ENCODE measurements around the gene CXCL14. TPM values are rescaled to one million over a fixed set of nuclear protein-coding genes. Genes with fewer than 3 reads are reported as not detected.

The CXCL14 gene
- total RNA-seq, 1 experiment from 2014 or later: not detected

GRCh38 chr5:135547590-135548254 is 31.1 kb downstream of the CXCL14 start:
- Mint-ChIP-seq H3K4me3 (ENCODE audit: low read depth, unreplicated experiment) (no peak overlapping the region), H3K27ac (ENCODE audit: unreplicated experiment) (no peak overlapping the region), H3K27me3 (ENCODE audit: unreplicated experiment) (peaks cover 99% of the 10 kb centered on the region), H3K36me3 (ENCODE audit: insufficient read depth, unreplicated experiment) (no peaks in the 10 kb centered on the region), H3K4me1 (ENCODE audit: low read depth, unreplicated experiment) (no peaks in the 10 kb centered on the region), H3K9me3 (ENCODE audit: low read depth, unreplicated experiment) (no peaks in the 10 kb centered on the region)
- intact Hi-C loops (cut with micrococcal nuclease; ENCODE audit: unreplicated experiment): no loop called here
- CTCF ChIA-PET: interaction anchor here (0.9 kb wide), 1 partner anchor 18 kb away, joined by 3 read pairs; no protein-coding TSS in a partner anchor
- no peak for DNase-seq
- no TSS peak for BruUV-seq (replicated peaks)
- TF ChIP-seq, protein P1, sequence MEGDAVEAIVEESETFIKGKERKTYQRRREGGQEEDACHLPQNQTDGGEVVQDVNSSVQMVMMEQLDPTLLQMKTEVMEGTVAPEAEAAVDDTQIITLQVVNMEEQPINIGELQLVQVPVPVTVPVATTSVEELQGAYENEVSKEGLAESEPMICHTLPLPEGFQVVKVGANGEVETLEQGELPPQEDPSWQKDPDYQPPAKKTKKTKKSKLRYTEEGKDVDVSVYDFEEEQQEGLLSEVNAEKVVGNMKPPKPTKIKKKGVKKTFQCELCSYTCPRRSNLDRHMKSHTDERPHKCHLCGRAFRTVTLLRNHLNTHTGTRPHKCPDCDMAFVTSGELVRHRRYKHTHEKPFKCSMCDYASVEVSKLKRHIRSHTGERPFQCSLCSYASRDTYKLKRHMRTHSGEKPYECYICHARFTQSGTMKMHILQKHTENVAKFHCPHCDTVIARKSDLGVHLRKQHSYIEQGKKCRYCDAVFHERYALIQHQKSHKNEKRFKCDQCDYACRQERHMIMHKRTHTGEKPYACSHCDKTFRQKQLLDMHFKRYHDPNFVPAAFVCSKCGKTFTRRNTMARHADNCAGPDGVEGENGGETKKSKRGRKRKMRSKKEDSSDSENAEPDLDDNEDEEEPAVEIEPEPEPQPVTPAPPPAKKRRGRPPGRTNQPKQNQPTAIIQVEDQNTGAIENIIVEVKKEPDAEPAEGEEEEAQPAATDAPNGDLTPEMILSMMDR (IDR thresholded peaks at IDR 0.05; ENCODE audit: unreplicated experiment): no peak

- Mint-ChIP-seq H3K4me1 (ENCODE audit: low read depth, unreplicated experiment) (no peaks in the 10 kb centered on the region), H3K4me3 (ENCODE audit: low read depth, unreplicated experiment) (no peak overlapping the region), H3K27ac (ENCODE audit: unreplicated experiment) (no peak overlapping the region), H3K27me3 (ENCODE audit: unreplicated experiment) (peaks cover 97% of the 10 kb centered on the region), H3K36me3 (ENCODE audit: insufficient read depth, unreplicated experiment) (no peaks in the 10 kb centered on the region), H3K9me3 (ENCODE audit: low read depth, unreplicated experiment) (no peaks in the 10 kb centered on the region)
- intact Hi-C loops (cut with micrococcal nuclease; ENCODE audit: unreplicated experiment): no loop called here
- TF ChIP-seq, protein P1 (IDR thresholded peaks at IDR 0.05; ENCODE audit: unreplicated experiment): no peak
- no peak for DNase-seq
- BruUV-seq (replicated peaks): no TSS peak
- CTCF ChIA-PET: interaction anchor here (0.9 kb wide), 1 partner anchor 19 kb away, joined by 3 read pairs; no protein-coding TSS in a partner anchor
These were observed 31.9 kb downstream of the CXCL14 start for GRCh38 chr5:135546912-135547311.

GRCh38 chr5:135546101-135546500 is 32.7 kb downstream of the CXCL14 start:
- no peak for DNase-seq
- H3K4me3 Mint-ChIP-seq (ENCODE audit: low read depth, unreplicated experiment): no peak overlapping the region
- H3K9me3 Mint-ChIP-seq (ENCODE audit: low read depth, unreplicated experiment): no peaks in the 10 kb centered on the region
- no peaks in the 10 kb centered on the region for H3K4me1 Mint-ChIP-seq (ENCODE audit: low read depth, unreplicated experiment)
- H3K27me3 Mint-ChIP-seq (ENCODE audit: unreplicated experiment): peaks cover 97% of the 10 kb centered on the region
- CTCF ChIA-PET: no interaction called here
- H3K36me3 Mint-ChIP-seq (ENCODE audit: insufficient read depth, unreplicated experiment): no peaks in the 10 kb centered on the region
- BruUV-seq (replicated peaks): no TSS peak
- TF ChIP-seq, protein P1 (IDR thresholded peaks at IDR 0.05; ENCODE audit: unreplicated experiment): no peak
- intact Hi-C loops (cut with micrococcal nuclease; ENCODE audit: unreplicated experiment): no loop called here
- no peak overlapping the region for H3K27ac Mint-ChIP-seq (ENCODE audit: unreplicated experiment)

GRCh38 chr5:135545099-135545498 is 33.7 kb downstream of the CXCL14 start:
- Mint-ChIP-seq H3K27me3 (ENCODE audit: unreplicated experiment) (peaks cover 97% of the 10 kb centered on the region), H3K4me1 (ENCODE audit: low read depth, unreplicated experiment) (no peaks in the 10 kb centered on the region), H3K4me3 (ENCODE audit: low read depth, unreplicated experiment) (no peak overlapping the region), H3K9me3 (ENCODE audit: low read depth, unreplicated experiment) (no peaks in the 10 kb centered on the region), H3K36me3 (ENCODE audit: insufficient read depth, unreplicated experiment) (no peaks in the 10 kb centered on the region), H3K27ac (ENCODE audit: unreplicated experiment) (no peak overlapping the region)
- no peak for DNase-seq
- CTCF ChIA-PET: no interaction called here
- intact Hi-C loops (cut with micrococcal nuclease; ENCODE audit: unreplicated experiment): no loop called here
- TF ChIP-seq, protein P1 (IDR thresholded peaks at IDR 0.05; ENCODE audit: unreplicated experiment): no peak
- BruUV-seq (replicated peaks): no TSS peak
